WTC11 (cell line): ENCODE results near the gene INTS7. TPM values are rescaled to one million over a fixed set of nuclear protein-coding genes. Genes with fewer than 3 reads are reported as not detected.
A peak's percentile ranks its signal among the peaks of the same experiment; 100 is the strongest.

ENCODE experiments used
- ATAC-seq: fragments of 200-7000 bp; cut with Tn5 transposase; 2 replicates; pipeline ENCODE4 v1.10.0; 2021; ENCODE audit warnings: mild to moderate bottlenecking, moderate library complexity
- CTCF ChIA-PET: fragments of 300-600 bp; sonication (Branson Sonifier 250); formaldehyde crosslinking; loops from one replicate; lab custom pipeline; 2021; ENCODE audit warnings: antibody characterized with exemption; lab: Charles Lee
- POLR2A ChIA-PET: fragments of 350-600 bp; sonication (Branson Sonifier 250); formaldehyde crosslinking; loops from one replicate; lab custom pipeline; 2021; ENCODE audit warnings: antibody characterized with exemption; lab: Charles Lee
- DNase-seq: peaks from one replicate; pipeline ENCODE4 v3.0.0; 2021; ENCODE audit warnings: low spot score
- H3K27ac Mint-ChIP-seq: 2 replicates; pipeline ENCODE4 v1.8.0; 2021; ENCODE audit warnings: mixed read lengths
- H3K27me3 Mint-ChIP-seq: 2 replicates; pipeline ENCODE4 v1.8.0; 2021; ENCODE audit warnings: low read depth, mild to moderate bottlenecking, moderate library complexity, mixed read lengths
- H3K36me3 Mint-ChIP-seq: 2 replicates; pipeline ENCODE4 v1.8.0; 2021; ENCODE audit warnings: mixed read lengths
- H3K4me1 Mint-ChIP-seq: 2 replicates; pipeline ENCODE4 v1.8.0; 2022; ENCODE audit warnings: mixed read lengths
- H3K4me3 Mint-ChIP-seq: 2 replicates; pipeline ENCODE4 v1.8.0; 2021; ENCODE audit warnings: mild to moderate bottlenecking, moderate library complexity, mixed read lengths
- H3K9me3 Mint-ChIP-seq: 2 replicates; pipeline ENCODE4 v1.8.0; 2021; ENCODE audit warnings: mixed read lengths
- AFF4 ChIP-seq: sonication (generic); formaldehyde crosslinking; IDR thresholded peaks from 2 replicates; pipeline ENCODE4 v1.8.1; 2023; ENCODE audit warnings: mild to moderate bottlenecking, missing genetic modification reagents, borderline replicate concordance
- CBFB ChIP-seq: sonication (generic); formaldehyde crosslinking; IDR thresholded peaks from 2 replicates; pipeline ENCODE4 v1.8.1; 2022; ENCODE audit warnings: mild to moderate bottlenecking, low read depth, missing genetic modification reagents
- EMX1 ChIP-seq: fragments of 250-450 bp; sonication (Bioruptor Pico); IDR thresholded peaks from 2 replicates; pipeline ENCODE4 v1.8.0; 2021; ENCODE audit warnings: mild to moderate bottlenecking
- ERG ChIP-seq: fragments of 250-450 bp; sonication (Bioruptor Pico); IDR thresholded peaks from 2 replicates; pipeline ENCODE4 v1.8.0; 2021; ENCODE audit warnings: mild to moderate bottlenecking
- FOXP1 ChIP-seq: sonication (generic); formaldehyde crosslinking; IDR thresholded peaks from 2 replicates; pipeline ENCODE4 v1.8.0; 2022; ENCODE audit warnings: missing genetic modification reagents, mild to moderate bottlenecking, moderate library complexity, borderline replicate concordance
- GRHL2 ChIP-seq: fragments of 250-450 bp; sonication (Bioruptor Pico); IDR thresholded peaks from 2 replicates; pipeline ENCODE4 v1.8.0; 2022; ENCODE audit warnings: mild to moderate bottlenecking, moderate library complexity; ENCODE audit not compliant: insufficient replicate concordance, severe bottlenecking
- GTF2I ChIP-seq: fragments of 250-450 bp; sonication (Bioruptor Pico); conservative IDR thresholded peaks from 2 replicates; pipeline ENCODE4 v1.4.0; 2021; ENCODE audit warnings: mild to moderate bottlenecking
- HMGA2 ChIP-seq: fragments of 250-450 bp; sonication (Bioruptor Pico); IDR thresholded peaks from 2 replicates; pipeline ENCODE4 v1.4.0; 2021; ENCODE audit warnings: mild to moderate bottlenecking, moderate library complexity
- MXD4 ChIP-seq: fragments of 250-450 bp; sonication (Bioruptor Pico); IDR thresholded peaks from 2 replicates; pipeline ENCODE4 v1.8.0; 2021; ENCODE audit warnings: mild to moderate bottlenecking, moderate library complexity, borderline replicate concordance
- NFATC4 ChIP-seq: fragments of 250-450 bp; sonication (Bioruptor Pico); IDR thresholded peaks from 2 replicates; pipeline ENCODE4 v1.9.0; 2021; ENCODE audit warnings: mild to moderate bottlenecking
- NFE2L1 ChIP-seq: sonication (generic); formaldehyde crosslinking; IDR thresholded peaks from 2 replicates; pipeline ENCODE4 v1.8.1; 2023; ENCODE audit warnings: missing genetic modification reagents
- SMAD3 ChIP-seq: sonication (generic); formaldehyde crosslinking; IDR thresholded peaks from 2 replicates; pipeline ENCODE4 v1.8.0; 2022; ENCODE audit warnings: missing genetic modification reagents, mild to moderate bottlenecking, borderline replicate concordance
- STAT6 ChIP-seq: sonication (generic); formaldehyde crosslinking; conservative IDR thresholded peaks from 2 replicates; pipeline ENCODE4 v1.8.1; 2023; ENCODE audit warnings: mild to moderate bottlenecking, low read depth, missing genetic modification reagents, moderate library complexity
- ZBTB21 ChIP-seq: sonication (generic); formaldehyde crosslinking; IDR thresholded peaks from 2 replicates; pipeline ENCODE4 v1.8.1; 2023; ENCODE audit warnings: mild to moderate bottlenecking, missing genetic modification reagents, borderline replicate concordance
- ZNF138 ChIP-seq: sonication (generic); formaldehyde crosslinking; conservative IDR thresholded peaks from 2 replicates; pipeline ENCODE4 v1.8.1; 2022; ENCODE audit warnings: mild to moderate bottlenecking, moderate library complexity, missing genetic modification reagents
- ZNF263 ChIP-seq: sonication (generic); formaldehyde crosslinking; IDR thresholded peaks from 2 replicates; pipeline ENCODE4 v1.8.1; 2022; ENCODE audit warnings: low read depth, mild to moderate bottlenecking, moderate library complexity, missing genetic modification reagents
- ZNF317 ChIP-seq: sonication (generic); formaldehyde crosslinking; IDR thresholded peaks from 2 replicates; pipeline ENCODE4 v1.8.1; 2023; ENCODE audit warnings: low read depth, mild to moderate bottlenecking, moderate library complexity, missing genetic modification reagents, borderline replicate concordance
- ZNF416 ChIP-seq: fragments of 250-450 bp; sonication (Bioruptor Pico); IDR thresholded peaks from 2 replicates; pipeline ENCODE4 v1.9.0; 2021; ENCODE audit warnings: mild to moderate bottlenecking, inconsistent platforms
- ZNF423 ChIP-seq: fragments of 250-450 bp; sonication (Bioruptor Pico); IDR thresholded peaks from 2 replicates; pipeline ENCODE4 v2.1.2; 2022; ENCODE audit warnings: mild to moderate bottlenecking, moderate library complexity
- total RNA-seq: library from RNA; stranded (reverse); gene quantifications from 3 replicates; pipeline ENCODE4 v1.2.3, GENCODE V29; 2021

INTS7 gene
- total RNA-seq, 1 experiment from 2014 or later = 17.2 TPM

- TF ChIP-seq STAT6 (CRISPR knock-in tag) = no peak
- TF ChIP-seq, all 79 proteins: peak for 0
Observed at GRCh38 chr1:211928290-211928801, 107.0 kb downstream of the INTS7 start (continued).

GRCh38 chr1:211925016-211925415 lies 110.3 kb downstream of the INTS7 start:
- no peak for TF ChIP-seq STAT6 (CRISPR knock-in tag)
- no peak for TF ChIP-seq NFE2L1 (CRISPR knock-in tag)
- no peak for TF ChIP-seq MXD4
- TF ChIP-seq SMAD3 (CRISPR knock-in tag) = no peak
- no peak for TF ChIP-seq ZNF138 (CRISPR knock-in tag)
- TF ChIP-seq EMX1 (CRISPR knock-in tag) = no peak
- TF ChIP-seq ERG (CRISPR knock-in tag) = no peak
- no peaks in the 10 kb centered on the region for H3K9me3 Mint-ChIP-seq
- DNase-seq (peak; percentile 40), ATAC-seq (peak; percentile 92)
- H3K4me3 Mint-ChIP-seq = no peak overlapping the region
- H3K36me3 Mint-ChIP-seq = no peaks in the 10 kb centered on the region
- ChIA-PET CTCF (interaction anchor here (1.0 to 2.3 kb wide), 5 partner anchors 20 to 531 kb away, joined by 3 to 10 read pairs (median 5); no protein-coding TSS in a partner anchor), POLR2A (no interaction called here)
- H3K27ac Mint-ChIP-seq = no peak overlapping the region
- peaks cover 25% of the 10 kb centered on the region for H3K4me1 Mint-ChIP-seq
- no peaks in the 10 kb centered on the region for H3K27me3 Mint-ChIP-seq

- Mint-ChIP-seq H3K36me3 (no peaks in the 10 kb centered on the region), H3K4me3 (no peak overlapping the region), H3K4me1 (peaks cover 21% of the 10 kb centered on the region), H3K9me3 (no peaks in the 10 kb centered on the region), H3K27ac (no peak overlapping the region), H3K27me3 (no peaks in the 10 kb centered on the region; the same call in 1 of the 2 replicates)
- DNase-seq (no peak), ATAC-seq (no peak)
- ChIA-PET CTCF (interaction anchor here (1.2 to 2.3 kb wide), 4 partner anchors 21 to 532 kb away, joined by 3 to 10 read pairs (median 6); no protein-coding TSS in a partner anchor), POLR2A (no interaction called here)
- TF ChIP-seq GRHL2 (CRISPR knock-in tag) (no peak), ZBTB21 (no peak), ZNF317 (CRISPR knock-in tag) (no peak), GTF2I (no peak), CBFB (CRISPR knock-in tag) (no peak), MXD4 (no peak), EMX1 (CRISPR knock-in tag) (no peak), ZNF416 (CRISPR knock-in tag) (no peak), ZNF423 (CRISPR knock-in tag) (no peak), FOXP1 (CRISPR knock-in tag) (no peak), NFE2L1 (CRISPR knock-in tag) (no peak), AFF4 (CRISPR knock-in tag) (no peak), HMGA2 (CRISPR knock-in tag) (no peak), ZNF263 (CRISPR knock-in tag) (no peak), NFATC4 (CRISPR knock-in tag) (no peak)
Observed at GRCh38 chr1:211924256-211924655, 111.1 kb downstream of the INTS7 start.
